ENCODE measurements around the gene TSKS. TPM values are rescaled to one million over a fixed set of nuclear protein-coding genes. Genes with fewer than 3 reads are reported as not detected.

TSKS gene
- total and polyA plus RNA-seq, 10 of the 15 experiments (the other 5 are each of a cell fraction or from before 2014, with no cell fraction given) = not detected

DNA sequence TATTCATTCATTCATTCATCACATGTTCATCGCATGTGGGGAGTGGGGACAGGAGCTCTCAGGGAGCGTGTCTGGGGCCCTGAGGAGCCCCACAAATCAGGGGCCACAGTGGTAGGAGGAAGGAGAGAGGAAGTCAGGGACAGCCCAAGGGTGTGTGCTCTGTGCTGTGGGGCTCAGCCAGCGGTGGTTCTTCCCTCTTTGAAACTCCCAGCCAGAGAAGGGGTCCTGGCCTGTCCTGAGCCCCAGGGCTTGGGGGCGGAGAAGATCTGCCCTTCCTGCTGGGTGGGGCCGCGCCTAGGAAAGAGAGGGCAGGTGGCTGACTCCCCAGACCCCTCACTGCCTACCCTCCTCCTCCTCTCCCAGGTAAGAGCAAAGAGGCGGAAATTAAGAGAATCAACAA, 18.3 kb upstream of the TSKS start:
- Histone ChIP-seq H3K27ac (ENCODE audit: control insufficient read depth, insufficient read depth) (no peak overlapping the region), H3K9me3 (replicated peaks; ENCODE audit: control insufficient read depth, insufficient read depth, low read length) (no peaks in the 10 kb centered on the region; the same call in 2 of the 3 replicates), H2AFZ (ENCODE audit: control insufficient read depth, low read depth, low read length) (no peak overlapping the region), H3K79me2 (ENCODE audit: control insufficient read depth, insufficient read depth, low read length) (no peaks in the 10 kb centered on the region; the same call in 1 of the 2 replicates), H3K27me3 (replicated peaks in 1 of 2; ENCODE audit: control insufficient read depth in 2 of 2, insufficient read depth in 2 of 2, low read length in 1 of 2) (no peaks in the 10 kb centered on the region), H3K4me2 (ENCODE audit: control insufficient read depth, insufficient read depth) (no peak overlapping the region), H3K4me1 (ENCODE audit: control insufficient read depth, insufficient read depth, low read length) (peaks cover 11% of the 10 kb centered on the region), H3K36me3 (ENCODE audit: control insufficient read depth in 2 of 2, insufficient read depth in 2 of 2, low read length in 1 of 2) (peaks cover 3 to 12% of the 10 kb centered on the region in 2 experiments; a peak in 3 of 4 replicates), H4K20me1 (ENCODE audit: control insufficient read depth, insufficient read depth) (no peaks in the 10 kb centered on the region), H3K4me3 (no peak overlapping the region), H3K9ac (ENCODE audit: control insufficient read depth, insufficient read depth, low read length) (no peak overlapping the region)
- no peak for ATAC-seq
- POLR2A ChIA-PET = no interaction called here
- DNase-seq (ENCODE audit: low read depth, low spot score) = no peak
- TF ChIP-seq SPI1 (IDR thresholded peaks at IDR 0.05; ENCODE audit: borderline replicate concordance, insufficient read depth, low read depth, low read length) (no peak), CHD1 (IDR thresholded peaks at IDR 0.05; ENCODE audit: low read depth, low read length) (no peak), RUNX3 (IDR thresholded peaks at IDR 0.05; ENCODE audit: low read length) (no peak), CREB1 (IDR thresholded peaks at IDR 0.05; ENCODE audit: low read depth) (no peak), JUNB (IDR thresholded peaks at IDR 0.05) (no peak), TAF1 (IDR thresholded peaks at IDR 0.05; ENCODE audit: borderline replicate concordance, low read depth, low read length) (no peak), SMAD1 (IDR thresholded peaks at IDR 0.05; ENCODE audit: low read depth, partially characterized antibody) (no peak), ZNF384 (IDR thresholded peaks at IDR 0.05; ENCODE audit: borderline replicate concordance, low read depth, low read length) (no peak), BRCA1 (IDR thresholded peaks at IDR 0.05; ENCODE audit: low read depth, low read length) (no peak), IRF4 (IDR thresholded peaks at IDR 0.05; ENCODE audit: low read depth, low read length) (no peak), FOXM1 (IDR thresholded peaks at IDR 0.05; ENCODE audit: low read depth, low read length) (no peak)
- TF ChIP-seq, protein P1, sequence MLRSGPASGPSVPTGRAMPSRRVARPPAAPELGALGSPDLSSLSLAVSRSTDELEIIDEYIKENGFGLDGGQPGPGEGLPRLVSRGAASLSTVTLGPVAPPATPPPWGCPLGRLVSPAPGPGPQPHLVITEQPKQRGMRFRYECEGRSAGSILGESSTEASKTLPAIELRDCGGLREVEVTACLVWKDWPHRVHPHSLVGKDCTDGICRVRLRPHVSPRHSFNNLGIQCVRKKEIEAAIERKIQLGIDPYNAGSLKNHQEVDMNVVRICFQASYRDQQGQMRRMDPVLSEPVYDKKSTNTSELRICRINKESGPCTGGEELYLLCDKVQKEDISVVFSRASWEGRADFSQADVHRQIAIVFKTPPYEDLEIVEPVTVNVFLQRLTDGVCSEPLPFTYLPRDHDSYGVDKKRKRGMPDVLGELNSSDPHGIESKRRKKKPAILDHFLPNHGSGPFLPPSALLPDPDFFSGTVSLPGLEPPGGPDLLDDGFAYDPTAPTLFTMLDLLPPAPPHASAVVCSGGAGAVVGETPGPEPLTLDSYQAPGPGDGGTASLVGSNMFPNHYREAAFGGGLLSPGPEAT (IDR thresholded peaks at IDR 0.05; ENCODE audit: low read depth) = no peak
- TF ChIP-seq, protein P2, sequence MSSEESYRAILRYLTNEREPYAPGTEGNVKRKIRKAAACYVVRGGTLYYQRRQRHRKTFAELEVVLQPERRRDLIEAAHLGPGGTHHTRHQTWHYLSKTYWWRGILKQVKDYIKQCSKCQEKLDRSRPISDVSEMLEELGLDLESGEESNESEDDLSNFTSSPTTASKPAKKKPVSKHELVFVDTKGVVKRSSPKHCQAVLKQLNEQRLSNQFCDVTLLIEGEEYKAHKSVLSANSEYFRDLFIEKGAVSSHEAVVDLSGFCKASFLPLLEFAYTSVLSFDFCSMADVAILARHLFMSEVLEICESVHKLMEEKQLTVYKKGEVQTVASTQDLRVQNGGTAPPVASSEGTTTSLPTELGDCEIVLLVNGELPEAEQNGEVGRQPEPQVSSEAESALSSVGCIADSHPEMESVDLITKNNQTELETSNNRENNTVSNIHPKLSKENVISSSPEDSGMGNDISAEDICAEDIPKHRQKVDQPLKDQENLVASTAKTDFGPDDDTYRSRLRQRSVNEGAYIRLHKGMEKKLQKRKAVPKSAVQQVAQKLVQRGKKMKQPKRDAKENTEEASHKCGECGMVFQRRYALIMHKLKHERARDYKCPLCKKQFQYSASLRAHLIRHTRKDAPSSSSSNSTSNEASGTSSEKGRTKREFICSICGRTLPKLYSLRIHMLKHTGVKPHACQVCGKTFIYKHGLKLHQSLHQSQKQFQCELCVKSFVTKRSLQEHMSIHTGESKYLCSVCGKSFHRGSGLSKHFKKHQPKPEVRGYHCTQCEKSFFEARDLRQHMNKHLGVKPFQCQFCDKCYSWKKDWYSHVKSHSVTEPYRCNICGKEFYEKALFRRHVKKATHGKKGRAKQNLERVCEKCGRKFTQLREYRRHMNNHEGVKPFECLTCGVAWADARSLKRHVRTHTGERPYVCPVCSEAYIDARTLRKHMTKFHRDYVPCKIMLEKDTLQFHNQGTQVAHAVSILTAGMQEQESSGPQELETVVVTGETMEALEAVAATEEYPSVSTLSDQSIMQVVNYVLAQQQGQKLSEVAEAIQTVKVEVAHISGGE (CRISPR knock-in tag; IDR thresholded peaks at IDR 0.05) = no peak
- TF ChIP-seq, protein P3, sequence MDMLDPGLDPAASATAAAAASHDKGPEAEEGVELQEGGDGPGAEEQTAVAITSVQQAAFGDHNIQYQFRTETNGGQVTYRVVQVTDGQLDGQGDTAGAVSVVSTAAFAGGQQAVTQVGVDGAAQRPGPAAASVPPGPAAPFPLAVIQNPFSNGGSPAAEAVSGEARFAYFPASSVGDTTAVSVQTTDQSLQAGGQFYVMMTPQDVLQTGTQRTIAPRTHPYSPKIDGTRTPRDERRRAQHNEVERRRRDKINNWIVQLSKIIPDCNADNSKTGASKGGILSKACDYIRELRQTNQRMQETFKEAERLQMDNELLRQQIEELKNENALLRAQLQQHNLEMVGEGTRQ (IDR thresholded peaks at IDR 0.05; ENCODE audit: borderline replicate concordance, low read depth, low read length) = no peak
- TF ChIP-seq, protein P4, sequence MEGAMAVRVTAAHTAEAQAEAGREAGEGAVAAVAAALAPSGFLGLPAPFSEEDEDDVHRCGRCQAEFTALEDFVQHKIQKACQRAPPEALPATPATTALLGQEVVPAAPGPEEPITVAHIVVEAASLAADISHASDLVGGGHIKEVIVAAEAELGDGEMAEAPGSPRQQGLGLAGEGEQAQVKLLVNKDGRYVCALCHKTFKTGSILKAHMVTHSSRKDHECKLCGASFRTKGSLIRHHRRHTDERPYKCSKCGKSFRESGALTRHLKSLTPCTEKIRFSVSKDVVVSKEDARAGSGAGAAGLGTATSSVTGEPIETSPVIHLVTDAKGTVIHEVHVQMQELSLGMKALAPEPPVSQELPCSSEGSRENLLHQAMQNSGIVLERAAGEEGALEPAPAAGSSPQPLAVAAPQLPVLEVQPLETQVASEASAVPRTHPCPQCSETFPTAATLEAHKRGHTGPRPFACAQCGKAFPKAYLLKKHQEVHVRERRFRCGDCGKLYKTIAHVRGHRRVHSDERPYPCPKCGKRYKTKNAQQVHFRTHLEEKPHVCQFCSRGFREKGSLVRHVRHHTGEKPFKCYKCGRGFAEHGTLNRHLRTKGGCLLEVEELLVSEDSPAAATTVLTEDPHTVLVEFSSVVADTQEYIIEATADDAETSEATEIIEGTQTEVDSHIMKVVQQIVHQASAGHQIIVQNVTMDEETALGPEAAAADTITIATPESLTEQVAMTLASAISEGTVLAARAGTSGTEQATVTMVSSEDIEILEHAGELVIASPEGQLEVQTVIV (IDR thresholded peaks at IDR 0.05; ENCODE audit: borderline replicate concordance, partially characterized antibody) = no peak
- TF ChIP-seq, protein P5, sequence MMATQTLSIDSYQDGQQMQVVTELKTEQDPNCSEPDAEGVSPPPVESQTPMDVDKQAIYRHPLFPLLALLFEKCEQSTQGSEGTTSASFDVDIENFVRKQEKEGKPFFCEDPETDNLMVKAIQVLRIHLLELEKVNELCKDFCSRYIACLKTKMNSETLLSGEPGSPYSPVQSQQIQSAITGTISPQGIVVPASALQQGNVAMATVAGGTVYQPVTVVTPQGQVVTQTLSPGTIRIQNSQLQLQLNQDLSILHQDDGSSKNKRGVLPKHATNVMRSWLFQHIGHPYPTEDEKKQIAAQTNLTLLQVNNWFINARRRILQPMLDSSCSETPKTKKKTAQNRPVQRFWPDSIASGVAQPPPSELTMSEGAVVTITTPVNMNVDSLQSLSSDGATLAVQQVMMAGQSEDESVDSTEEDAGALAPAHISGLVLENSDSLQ (IDR thresholded peaks at IDR 0.05) = no peak
- RAD21 ChIA-PET (ENCODE audit: unreplicated experiment) = no interaction called here
- no peak for FAIRE-seq
- in situ Hi-C loops (cut with MboI) = no loop called here
- intact Hi-C loops (cut with micrococcal nuclease; ENCODE audit: unreplicated experiment) = no loop called here
- SMC1A ChIA-PET (ENCODE audit: uncharacterized antibody, unreplicated experiment) = no interaction called here
- no TSS peak for BruUV-seq (replicated peaks)
- CTCF ChIA-PET = no interaction called here
- 83% methylated on average over 6 of the region's 7 CpGs for WGBS (ENCODE audit: insufficient coverage, insufficient replicate concordance, low lambda C conversion rate, missing lambda C conversion rate)
